Panc1 (cell line): Measurements from ENCODE around the gene ST6GALNAC1. TPM values are rescaled to one million over a fixed set of nuclear protein-coding genes. Genes with fewer than 3 reads are reported as not detected.

Source experiments
- ATAC-seq: fragments of 200-7000 bp; cut with Tn5 transposase; 2 replicates; pipeline ENCODE4 v1.9.1; 2020; ENCODE audit warnings: mild to moderate bottlenecking, moderate library complexity
- BruUV-seq: library from RNA; stranded (reverse); fragments of 400-500 nt; replicated peaks from 2 replicates; lab custom pipeline; 2021; lab: Mats Ljungman, UMichigan
- CTCF ChIA-PET: fragments of 300-600 bp; sonication (Branson Sonifier 250); formaldehyde crosslinking; loops from one replicate; lab custom pipeline; 2022; ENCODE audit warnings: antibody characterized with exemption; lab: Charles Lee
- POLR2A ChIA-PET: fragments of 300-600 bp; sonication (Branson Sonifier 250); formaldehyde crosslinking; loops from one replicate; lab custom pipeline; 2022; ENCODE audit warnings: antibody characterized with exemption; lab: Charles Lee
- DNase-seq: peaks from one replicate; pipeline ENCODE4 v3.0.0-alpha.2; 2010; ENCODE audit warnings: low read depth, low spot score
- H3K27ac ChIP-seq: 2 replicates; pipeline ENCODE4 v1.5.1; 2011; ENCODE audit warnings: mild to moderate bottlenecking, low read length, inconsistent platforms
- H3K27me3 ChIP-seq: fragments of 200-500 bp; sonication (Bioruptor generic); 2 replicates; pipeline ENCODE4 v1.6.0; 2014; ENCODE audit warnings: low read length, inconsistent platforms; ENCODE audit not compliant: control insufficient read depth, insufficient read depth
- H3K36me3 ChIP-seq: fragments of 200-500 bp; sonication (Bioruptor generic); 2 replicates; pipeline ENCODE4 v1.5.1; 2014; ENCODE audit warnings: inconsistent platforms, mild to moderate bottlenecking, low read length, moderate library complexity; ENCODE audit not compliant: control insufficient read depth, insufficient read depth
- H3K4me1 ChIP-seq: 2 replicates; pipeline ENCODE4 v1.5.1; 2011; ENCODE audit warnings: inconsistent platforms, mild to moderate bottlenecking, low read length, moderate library complexity; ENCODE audit not compliant: control insufficient read depth, insufficient read depth
- H3K4me3 ChIP-seq, 2 experiments: 2 replicates each; pipeline ENCODE4 v1.5.1; 2011 to 2012; ENCODE audit warnings: low read depth in 2 of 2, low read length in 2 of 2, mild to moderate bottlenecking in 2 of 2, inconsistent platforms in 1 of 2, moderate library complexity in 1 of 2
- H3K9me3 ChIP-seq: fragments of 200-500 bp; sonication (Bioruptor generic); 2 replicates; pipeline ENCODE4 v1.5.1; 2014; ENCODE audit warnings: low read depth, mild to moderate bottlenecking, inconsistent platforms, low read length, moderate library complexity; ENCODE audit not compliant: control insufficient read depth, insufficient read depth
- CTCF ChIP-seq: fragments of 450-650 bp; IDR thresholded peaks from 2 replicates; pipeline ENCODE4 v1.5.1; 2017; ENCODE audit warnings: mild to moderate bottlenecking
- POLR2AphosphoS5 ChIP-seq: IDR thresholded peaks from 2 replicates; pipeline ENCODE4 v1.6.1; 2012; ENCODE audit warnings: mild to moderate bottlenecking, low read depth, low read length, moderate library complexity
- REST ChIP-seq, 2 experiments: IDR thresholded peaks; 2 replicates each; pipeline ENCODE4 v1.6.1; 2011 to 2012; ENCODE audit warnings: low read depth in 2 of 2, control low read depth in 1 of 2, low read length in 1 of 2, mild to moderate bottlenecking in 1 of 2, moderate library complexity in 1 of 2; ENCODE audit not compliant: insufficient read depth in 1 of 2
- SIN3A ChIP-seq: IDR thresholded peaks from 2 replicates; pipeline ENCODE4 v1.6.1; 2012; ENCODE audit warnings: low read depth, mild to moderate bottlenecking, low read length, moderate library complexity, borderline replicate concordance; ENCODE audit not compliant: insufficient read depth
- TCF7L2 ChIP-seq: IDR thresholded peaks from 2 replicates; pipeline ENCODE4 v1.6.1; 2011; ENCODE audit warnings: mild to moderate bottlenecking, low read depth, low read length, inconsistent platforms
- in situ Hi-C: cut with HindIII; loops from 2 replicates; pipeline ENCODE4 v1.10.0; 2016; ENCODE audit warnings: low sequenced_read_pairs, low pct_unique_long_range_greater_than_20kb
- intact Hi-C: fragments of 100-400 bp; cut with micrococcal nuclease; formaldehyde crosslinking; loops from one replicate; pipeline ENCODE4 v1.10.0; 2022; ENCODE audit not compliant: unreplicated experiment
- total RNA-seq: library from RNA; stranded (reverse); gene quantifications from one replicate; pipeline ENCODE4 v1.2.1, GENCODE V29; 2021; ENCODE audit not compliant: unreplicated experiment

ST6GALNAC1 gene
- total RNA-seq, 1 experiment from 2014 or later = 0.15 TPM

GRCh38 chr17:76677406-76677805 lies 33.8 kb upstream of the ST6GALNAC1 start:
- peaks cover 16% of the 10 kb centered on the region for H3K4me1 ChIP-seq
- no peaks in the 10 kb centered on the region; the same call in 1 of the 2 replicates for H3K36me3 ChIP-seq
- H3K27me3 ChIP-seq = no peaks in the 10 kb centered on the region
- H3K9me3 ChIP-seq = no peaks in the 10 kb centered on the region
- no peak overlapping the region for H3K4me3 ChIP-seq
- no peak overlapping the region for H3K27ac ChIP-seq
- intact Hi-C loops (no loop called here), in situ Hi-C loops (no loop called here)
- ATAC-seq = no peak
- DNase-seq = no peak
- CTCF ChIA-PET = no interaction called here
- POLR2A ChIA-PET = no interaction called here
- no peak for TF ChIP-seq CTCF
- no TSS peak for BruUV-seq

GRCh38 chr17:76676629-76677028 lies 33.1 kb upstream of the ST6GALNAC1 start:
- in situ Hi-C loops (no loop called here), intact Hi-C loops (no loop called here)
- Histone ChIP-seq H3K4me1 (peaks cover 18% of the 10 kb centered on the region), H3K27me3 (no peaks in the 10 kb centered on the region), H3K36me3 (peaks cover 2% of the 10 kb centered on the region; the same call in 1 of the 2 replicates), H3K27ac (no peak overlapping the region), H3K9me3 (no peaks in the 10 kb centered on the region), H3K4me3 (no peak overlapping the region)
- no TSS peak for BruUV-seq
- ChIA-PET POLR2A (no interaction called here), CTCF (no interaction called here)
- no peak for TF ChIP-seq POLR2AphosphoS5
- TF ChIP-seq TCF7L2 = no peak
- no peak for TF ChIP-seq REST (IDR thresholded peaks at IDR 0.05; ENCODE audit: insufficient read depth in 1 of 2, low read depth in 2 of 2, low read length in 1 of 2)
- TF ChIP-seq SIN3A = no peak
- no peak for TF ChIP-seq CTCF
- DNase-seq (no peak), ATAC-seq (no peak)
